ENCODE data around the gene LETM1.

The LETM1 gene

GRCh38 chr4:1795299-1796195, 60.4 kb downstream of the LETM1 start:
- no peak for ATAC-seq
- TF ChIP-seq ZFP3 (CRISPR knock-in tag; IDR thresholded peaks at IDR 0.05): no peak
- TF ChIP-seq GLIS3 (CRISPR knock-in tag; IDR thresholded peaks at IDR 0.05): no peak
- TF ChIP-seq SNAI2 (CRISPR knock-in tag; IDR thresholded peaks at IDR 0.05): no peak
- TF ChIP-seq ESRRG (CRISPR knock-in tag; IDR thresholded peaks at IDR 0.05): no peak
- TF ChIP-seq ZNF8 (CRISPR knock-in tag; IDR thresholded peaks at IDR 0.05): no peak
- TF ChIP-seq TOX (CRISPR knock-in tag; IDR thresholded peaks at IDR 0.05; ENCODE audit: borderline replicate concordance): no peak
- TF ChIP-seq ZNF70 (CRISPR knock-in tag; IDR thresholded peaks at IDR 0.05): no peak
- TF ChIP-seq ZFP30 (CRISPR knock-in tag; IDR thresholded peaks at IDR 0.05): no peak
- TF ChIP-seq PATZ1 (CRISPR knock-in tag; IDR thresholded peaks at IDR 0.05; ENCODE audit: borderline replicate concordance): no peak
- no peak for TF ChIP-seq POU6F1 (CRISPR knock-in tag; IDR thresholded peaks at IDR 0.05; ENCODE audit: borderline replicate concordance, low read depth)
- TF ChIP-seq RARB (CRISPR knock-in tag; IDR thresholded peaks at IDR 0.05): no peak
- TF ChIP-seq CSDC2 (CRISPR knock-in tag; IDR thresholded peaks at IDR 0.05): no peak
- TF ChIP-seq BACH2 (CRISPR knock-in tag; IDR thresholded peaks at IDR 0.05; ENCODE audit: borderline replicate concordance): no peak
- TF ChIP-seq CSRNP3 (CRISPR knock-in tag; IDR thresholded peaks at IDR 0.05): no peak
- no peak for TF ChIP-seq ISL1 (CRISPR knock-in tag; IDR thresholded peaks at IDR 0.05)
- no peak for TF ChIP-seq CREB5 (CRISPR knock-in tag; IDR thresholded peaks at IDR 0.05; ENCODE audit: low read depth)
- no peak for TF ChIP-seq PPARA (CRISPR knock-in tag; IDR thresholded peaks at IDR 0.05; ENCODE audit: borderline replicate concordance)
- no peak for TF ChIP-seq ZNF565 (CRISPR knock-in tag; conservative IDR thresholded peaks at IDR 0.05; ENCODE audit: low read depth)
- no peak for TF ChIP-seq ARNTL (CRISPR knock-in tag; IDR thresholded peaks at IDR 0.05; ENCODE audit: borderline replicate concordance, low read depth)

GRCh38 chr4:1794809-1795298, 61.1 kb downstream of the LETM1 start:
- TF ChIP-seq ZNF8 (CRISPR knock-in tag; IDR thresholded peaks at IDR 0.05): no peak
- TF ChIP-seq ZFP3 (CRISPR knock-in tag; IDR thresholded peaks at IDR 0.05): no peak
- no peak for TF ChIP-seq TSHZ2 (CRISPR knock-in tag; IDR thresholded peaks at IDR 0.05)
- TF ChIP-seq CREB5 (CRISPR knock-in tag; IDR thresholded peaks at IDR 0.05; ENCODE audit: low read depth): no peak
- TF ChIP-seq OSR1 (CRISPR knock-in tag; IDR thresholded peaks at IDR 0.05): no peak
- TF ChIP-seq ZNF70 (CRISPR knock-in tag; IDR thresholded peaks at IDR 0.05): no peak
- TF ChIP-seq GLIS3 (CRISPR knock-in tag; IDR thresholded peaks at IDR 0.05): no peak
- TF ChIP-seq PATZ1 (CRISPR knock-in tag; IDR thresholded peaks at IDR 0.05; ENCODE audit: borderline replicate concordance): no peak
- TF ChIP-seq TOX (CRISPR knock-in tag; IDR thresholded peaks at IDR 0.05; ENCODE audit: borderline replicate concordance): no peak
- TF ChIP-seq POU6F1 (CRISPR knock-in tag; IDR thresholded peaks at IDR 0.05; ENCODE audit: borderline replicate concordance, low read depth): no peak
- no peak for TF ChIP-seq BACH2 (CRISPR knock-in tag; IDR thresholded peaks at IDR 0.05; ENCODE audit: borderline replicate concordance)
- TF ChIP-seq CSRNP3 (CRISPR knock-in tag; IDR thresholded peaks at IDR 0.05): no peak
- no peak for TF ChIP-seq ISL1 (CRISPR knock-in tag; IDR thresholded peaks at IDR 0.05)
- ATAC-seq: no peak

All from SK-N-SH treated with all-trans-retinoic acid at 6 μM for 48 hours (cell line).